ENCODE results near the gene FAT1.

GRCh38 chr4:186693159-186693815 is 30.4 kb downstream of the FAT1 start:
- TF ChIP-seq CTCF (IDR thresholded peaks at IDR 0.05 in 4 of 5, conservative IDR thresholded peaks at IDR 0.05 in 1 of 5) (no peak), POLR2A (IDR thresholded peaks at IDR 0.05) (no peak)

Data from gastrocnemius medialis (tissue), 4 donors.